Mesenchymal stem cell (in vitro differentiated cells and primary cell): ENCODE results near the gene PPP1R12A.
A peak's percentile ranks its signal among the peaks of the same experiment; 100 is the strongest.

ENCODE experiments used
- DNase-seq: peaks from one replicate; pipeline ENCODE4 v3.0.0-alpha.2; 2013
- H2AFZ ChIP-seq: one replicate; pipeline ENCODE4 v1.6.1; 2013; ENCODE audit warnings: low read depth, mild to moderate bottlenecking, control low read depth, inconsistent platforms, low read length, moderate library complexity
- H2AK5ac ChIP-seq: 2 replicates; pipeline ENCODE4 v1.6.1; 2013; ENCODE audit warnings: low read length, moderate library complexity, mild to moderate bottlenecking, inconsistent platforms; ENCODE audit not compliant: severe bottlenecking
- H2BK120ac ChIP-seq: one replicate; pipeline ENCODE4 v1.6.1; 2013; ENCODE audit warnings: low read depth, mild to moderate bottlenecking, inconsistent platforms, low read length, moderate library complexity
- H2BK12ac ChIP-seq, 2 experiments: one replicate each; pipeline ENCODE4 v1.6.1; 2013; ENCODE audit warnings: inconsistent platforms in 2 of 2, low read length in 2 of 2, mild to moderate bottlenecking in 2 of 2, moderate library complexity in 2 of 2, control low read depth in 1 of 2
- H2BK15ac ChIP-seq: one replicate; pipeline ENCODE4 v1.6.1; 2013; ENCODE audit warnings: mild to moderate bottlenecking, low read depth, inconsistent platforms; ENCODE audit not compliant: poor library complexity, severe bottlenecking
- H2BK5ac ChIP-seq: 2 replicates; pipeline ENCODE4 v1.6.1; 2013; ENCODE audit warnings: low read depth, mild to moderate bottlenecking, low read length, control low read depth, inconsistent platforms; ENCODE audit not compliant: poor library complexity, severe bottlenecking
- H3K14ac ChIP-seq, 2 experiments: one replicate each; pipeline ENCODE4 v1.6.1; 2013; ENCODE audit warnings: inconsistent platforms in 2 of 2, low read length in 2 of 2, control low read depth in 1 of 2, mild to moderate bottlenecking in 1 of 2, moderate library complexity in 1 of 2
- H3K18ac ChIP-seq, 2 experiments: one replicate each; pipeline ENCODE4 v1.6.1; 2013; ENCODE audit warnings: inconsistent platforms in 2 of 2, low read length in 2 of 2, control low read depth in 1 of 2, low read depth in 1 of 2, mild to moderate bottlenecking in 1 of 2
- H3K23ac ChIP-seq, 2 experiments: one replicate each; pipeline ENCODE4 v1.6.1; 2013; ENCODE audit warnings: inconsistent platforms in 2 of 2, low read length in 2 of 2, mild to moderate bottlenecking in 2 of 2, moderate library complexity in 2 of 2, control low read depth in 1 of 2
- H3K27ac ChIP-seq: 2 replicates; pipeline ENCODE4 v1.5.1; 2013; ENCODE audit warnings: mild to moderate bottlenecking, moderate library complexity, low read length, control low read depth, inconsistent platforms; ENCODE audit not compliant: poor library complexity, severe bottlenecking
- H3K27me3 ChIP-seq, 2 experiments: 2 replicates each; pipeline versions ENCODE4 v1.6.1 to v1.7.0; 2013; ENCODE audit warnings: low read length in 2 of 2, mild to moderate bottlenecking in 2 of 2, moderate library complexity in 2 of 2, control low read depth in 1 of 2, inconsistent platforms in 1 of 2; ENCODE audit not compliant: control insufficient read depth in 1 of 2, insufficient read depth in 1 of 2
- H3K36me3 ChIP-seq, 2 experiments: 2 replicates each; pipeline versions ENCODE4 v1.6.1 to v1.7.0; 2013; ENCODE audit warnings: low read length in 2 of 2, control low read depth in 1 of 2, inconsistent platforms in 1 of 2, low read depth in 1 of 2, mild to moderate bottlenecking in 1 of 2; ENCODE audit not compliant: insufficient read depth in 2 of 2, control insufficient read depth in 1 of 2
- H3K4ac ChIP-seq, 2 experiments: one replicate each; pipeline ENCODE4 v1.6.1; 2013; ENCODE audit warnings: inconsistent platforms in 2 of 2, low read length in 2 of 2, mild to moderate bottlenecking in 2 of 2, moderate library complexity in 2 of 2, control low read depth in 1 of 2, low read depth in 1 of 2
- H3K4me1 ChIP-seq: 2 replicates; pipeline ENCODE4 v1.6.1; 2013; ENCODE audit warnings: low read depth, low read length, control low read depth; ENCODE audit not compliant: control insufficient read depth, insufficient read depth
- H3K4me2 ChIP-seq: 2 replicates; pipeline ENCODE4 v1.6.1; 2013; ENCODE audit warnings: low read length, mild to moderate bottlenecking, inconsistent platforms; ENCODE audit not compliant: poor library complexity, severe bottlenecking
- H3K4me3 ChIP-seq, 2 experiments: 2 replicates each; pipeline versions ENCODE4 v1.5.1 to v1.7.0; 2013; ENCODE audit warnings: low read length in 2 of 2, mild to moderate bottlenecking in 2 of 2, control low read depth in 1 of 2, low read depth in 1 of 2; ENCODE audit not compliant: insufficient read depth in 1 of 2
- H3K79me1 ChIP-seq: replicated peaks from 2 replicates; pipeline ENCODE4 v1.6.1; 2013; ENCODE audit warnings: mild to moderate bottlenecking, control low read depth, low read length, inconsistent platforms; ENCODE audit not compliant: poor library complexity, severe bottlenecking
- H3K9ac ChIP-seq: 2 replicates; pipeline ENCODE4 v1.7.0; 2013; ENCODE audit warnings: mild to moderate bottlenecking, low read length, moderate library complexity
- H3K9me3 ChIP-seq: 2 replicates; pipeline ENCODE4 v1.7.0; 2013; ENCODE audit warnings: mild to moderate bottlenecking, low read length; ENCODE audit not compliant: control insufficient read depth
- H4K8ac ChIP-seq: one replicate; pipeline ENCODE4 v1.6.1; 2013; ENCODE audit warnings: inconsistent platforms, mild to moderate bottlenecking, low read length, moderate library complexity
- H4K91ac ChIP-seq: one replicate; pipeline ENCODE4 v1.6.1; 2013; ENCODE audit warnings: mild to moderate bottlenecking, low read length, inconsistent platforms
- WGBS: methylation state at CpG from one replicate; pipeline ENCODE4 v1.1.7; 2013; ENCODE audit warnings: mixed read lengths; 5-methylcytosine and 5-hydroxymethylcytosine counted together

Gene PPP1R12A

DNA sequence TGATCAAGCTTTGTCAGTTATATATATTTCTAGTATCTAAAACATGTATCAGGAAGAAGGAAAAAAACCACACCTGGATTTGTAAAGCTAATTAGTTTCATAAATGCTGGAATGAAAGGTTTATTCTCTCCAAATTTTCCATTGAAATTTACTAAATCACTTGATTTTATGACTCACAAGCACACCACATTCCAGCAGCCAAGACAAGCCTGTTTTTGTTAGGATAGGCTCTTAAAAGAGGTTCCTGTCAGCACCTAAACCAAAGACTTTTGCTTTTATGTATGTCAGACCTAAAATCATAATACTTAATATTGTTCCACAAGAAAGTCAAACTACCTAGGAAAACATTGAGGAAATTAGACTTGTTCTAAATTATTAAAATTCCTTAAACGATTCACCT is 158.8 kb downstream of the PPP1R12A start:
- Histone ChIP-seq H3K36me3 (peaks cover 3 to 65% of the 10 kb centered on the region in 2 experiments), H3K18ac (no peak overlapping the region), H3K27me3 (no peaks in the 10 kb centered on the region), H3K9ac (peak overlapping the region; percentile 80), H3K4me3 (no peak overlapping the region), H4K91ac (no peak overlapping the region), H3K79me1 (peaks cover 3% of the 10 kb centered on the region), H3K4ac (no peak overlapping the region), H3K9me3 (no peaks in the 10 kb centered on the region), H3K23ac (no peak overlapping the region), H3K4me1 (no peaks in the 10 kb centered on the region), H4K8ac (no peak overlapping the region), H3K14ac (no peak overlapping the region), H2AFZ (no peak overlapping the region), H3K4me2 (no peak overlapping the region), H2BK120ac (no peak overlapping the region), H2BK12ac (no peak overlapping the region), H2AK5ac (no peak overlapping the region), H3K27ac (no peak overlapping the region), H2BK15ac (no peak overlapping the region), H2BK5ac (no peak overlapping the region)
- WGBS: 40% methylated on average over 1 of the region's 1 CpG
- peak; percentile 51 for DNase-seq

DNA sequence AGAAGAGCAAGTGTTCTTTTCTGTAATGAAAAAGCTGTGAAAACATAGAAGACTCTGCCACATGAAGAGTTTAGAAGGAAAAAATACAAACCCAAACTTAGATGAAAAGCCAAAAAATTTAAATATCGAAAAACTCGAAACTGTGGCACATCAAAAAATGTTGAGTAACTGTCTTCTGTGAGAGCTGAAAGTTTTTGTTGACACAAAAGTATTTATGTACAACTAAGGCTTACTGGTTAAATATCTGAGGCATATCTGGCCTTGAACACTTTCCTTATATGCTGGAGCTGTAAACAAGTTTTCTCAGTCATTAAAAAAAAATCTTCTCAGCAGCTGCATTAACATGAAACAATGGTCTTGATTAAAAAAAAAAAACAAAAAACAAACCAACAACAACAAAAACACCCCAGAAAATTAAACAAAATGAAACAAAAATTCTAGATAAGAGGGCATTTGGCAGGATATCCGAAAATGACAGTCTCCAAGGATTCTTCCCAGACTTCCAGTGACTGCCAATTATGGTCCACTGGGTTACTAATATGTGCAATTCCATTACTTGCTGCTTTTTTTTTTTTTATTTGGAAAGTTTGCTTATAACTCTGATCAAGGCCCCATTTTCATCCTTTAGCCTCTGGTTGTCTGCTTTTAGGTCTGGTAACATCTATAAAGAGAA is 159.4 kb downstream of the PPP1R12A start:
- Histone ChIP-seq H2BK15ac (no peak overlapping the region), H2AK5ac (no peak overlapping the region), H4K8ac (no peak overlapping the region), H3K23ac (no peak overlapping the region), H3K79me1 (peaks cover 3% of the 10 kb centered on the region), H2BK5ac (no peak overlapping the region), H3K36me3 (peaks cover 3 to 62% of the 10 kb centered on the region in 2 experiments), H3K27ac (no peak overlapping the region), H2AFZ (no peak overlapping the region), H3K9ac (peak overlapping the region; percentile 80), H3K4ac (no peak overlapping the region), H3K18ac (no peak overlapping the region), H3K4me3 (no peak overlapping the region), H3K9me3 (no peaks in the 10 kb centered on the region), H3K14ac (no peak overlapping the region), H3K4me1 (no peaks in the 10 kb centered on the region), H4K91ac (no peak overlapping the region), H3K4me2 (no peak overlapping the region), H2BK12ac (no peak overlapping the region), H2BK120ac (no peak overlapping the region), H3K27me3 (no peaks in the 10 kb centered on the region)
- WGBS: 100% methylated on average over 3 of the region's 3 CpGs
- peak; percentile 7 for DNase-seq

DNA sequence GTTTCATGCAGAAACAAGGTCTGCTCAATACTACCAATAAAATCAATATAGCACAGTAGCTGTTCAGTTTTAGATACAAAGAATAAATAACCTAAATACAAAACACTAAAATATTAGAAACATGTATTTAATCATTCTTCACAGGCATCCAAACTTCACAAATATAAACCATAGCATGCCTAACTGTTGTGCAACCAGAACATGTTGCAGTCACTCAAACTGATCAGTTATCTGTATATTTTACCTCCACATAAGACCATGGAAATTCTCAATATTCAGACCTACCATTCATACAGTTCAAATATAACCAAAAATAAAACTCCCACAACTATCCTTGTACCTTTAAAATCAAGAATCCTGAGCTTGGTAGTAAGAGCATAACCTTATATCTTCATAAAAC is 161.0 kb downstream of the PPP1R12A start:
- Histone ChIP-seq H3K4me2 (no peak overlapping the region), H3K4me3 (no peak overlapping the region), H3K27ac (no peak overlapping the region), H3K14ac (no peak overlapping the region), H3K9me3 (no peaks in the 10 kb centered on the region), H3K18ac (no peak overlapping the region), H3K4me1 (no peaks in the 10 kb centered on the region), H4K91ac (no peak overlapping the region), H4K8ac (no peak overlapping the region), H3K23ac (no peak overlapping the region), H3K27me3 (no peaks in the 10 kb centered on the region), H3K79me1 (no peaks in the 10 kb centered on the region), H3K4ac (no peak overlapping the region), H2AK5ac (no peak overlapping the region), H2BK12ac (no peak overlapping the region), H3K36me3 (peaks cover 0 to 46% of the 10 kb centered on the region in 2 experiments), H2BK120ac (no peak overlapping the region), H2BK15ac (no peak overlapping the region), H3K9ac (no peak overlapping the region), H2BK5ac (no peak overlapping the region), H2AFZ (no peak overlapping the region)
- DNase-seq: no peak

DNA sequence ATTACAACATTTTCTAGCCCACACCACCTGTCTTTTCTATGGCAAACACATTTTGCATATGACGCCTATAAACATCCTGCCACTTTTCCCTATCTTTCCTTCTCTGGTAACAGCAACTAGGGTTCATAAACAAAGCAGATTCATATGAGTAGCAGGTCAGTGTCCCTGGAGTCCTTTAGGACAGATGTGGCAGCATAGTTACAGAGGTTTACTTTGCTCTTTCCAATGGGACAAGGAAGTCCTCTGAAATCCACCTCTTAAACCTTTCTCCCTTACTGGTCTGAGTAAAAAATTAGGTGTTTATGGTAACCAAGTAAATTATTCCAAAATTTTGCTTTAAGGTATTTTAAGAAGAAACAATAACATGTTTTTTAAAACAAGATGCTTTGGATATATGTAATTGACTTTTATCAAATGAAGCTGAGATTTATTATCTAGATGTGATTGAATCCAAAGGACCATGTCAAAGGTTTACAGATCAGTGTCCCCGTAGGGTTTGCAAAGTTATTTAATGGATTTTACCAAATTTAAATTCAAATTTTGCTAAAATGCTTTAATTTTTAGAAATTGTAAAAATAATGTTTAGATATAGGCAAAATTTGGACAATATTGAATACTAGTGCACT is 164.9 kb downstream of the PPP1R12A start:
- Histone ChIP-seq H4K8ac (no peak overlapping the region), H3K4ac (no peak overlapping the region), H3K18ac (no peak overlapping the region), H2AK5ac (no peak overlapping the region), H3K9me3 (no peaks in the 10 kb centered on the region), H3K27ac (no peak overlapping the region), H3K23ac (no peak overlapping the region), H2BK5ac (no peak overlapping the region), H3K9ac (no peak overlapping the region), H3K4me3 (no peak overlapping the region), H3K36me3 (peaks cover 0 to 23% of the 10 kb centered on the region in 2 experiments), H3K14ac (no peak overlapping the region), H2AFZ (no peak overlapping the region), H2BK15ac (no peak overlapping the region), H3K79me1 (no peaks in the 10 kb centered on the region), H2BK120ac (no peak overlapping the region), H2BK12ac (no peak overlapping the region), H3K4me2 (no peak overlapping the region), H3K27me3 (no peaks in the 10 kb centered on the region), H4K91ac (no peak overlapping the region), H3K4me1 (no peaks in the 10 kb centered on the region)
- DNase-seq: no peak
- 98% methylated on average over 2 of the region's 2 CpGs for whole genome bisulfite sequencing
